Measurements from ENCODE around the gene NFIC.

- TF ChIP-seq CTCF (IDR thresholded peaks at IDR 0.05; ENCODE audit: low read length) = no peak
- no peak for TF ChIP-seq EZH2phosphoT487 (IDR thresholded peaks at IDR 0.05; ENCODE audit: low read length)
- no peak for TF ChIP-seq EZH2 (optimal IDR thresholded peaks at IDR 0.05; ENCODE audit: low read depth, low read length)
These were observed 135.4 kb downstream of the NFIC start for GRCh38 chr19:3501780-3502179.

All from MM.1S (cell line).